ENCODE data around the gene TSACC. TPM values are rescaled to one million over a fixed set of nuclear protein-coding genes. Genes with fewer than 3 reads are reported as not detected.

Gene TSACC
- total and polyA plus RNA-seq, 4 donors, result 0.29 to 0.45 TPM; not detected in 2

- TF ChIP-seq, protein P1, sequence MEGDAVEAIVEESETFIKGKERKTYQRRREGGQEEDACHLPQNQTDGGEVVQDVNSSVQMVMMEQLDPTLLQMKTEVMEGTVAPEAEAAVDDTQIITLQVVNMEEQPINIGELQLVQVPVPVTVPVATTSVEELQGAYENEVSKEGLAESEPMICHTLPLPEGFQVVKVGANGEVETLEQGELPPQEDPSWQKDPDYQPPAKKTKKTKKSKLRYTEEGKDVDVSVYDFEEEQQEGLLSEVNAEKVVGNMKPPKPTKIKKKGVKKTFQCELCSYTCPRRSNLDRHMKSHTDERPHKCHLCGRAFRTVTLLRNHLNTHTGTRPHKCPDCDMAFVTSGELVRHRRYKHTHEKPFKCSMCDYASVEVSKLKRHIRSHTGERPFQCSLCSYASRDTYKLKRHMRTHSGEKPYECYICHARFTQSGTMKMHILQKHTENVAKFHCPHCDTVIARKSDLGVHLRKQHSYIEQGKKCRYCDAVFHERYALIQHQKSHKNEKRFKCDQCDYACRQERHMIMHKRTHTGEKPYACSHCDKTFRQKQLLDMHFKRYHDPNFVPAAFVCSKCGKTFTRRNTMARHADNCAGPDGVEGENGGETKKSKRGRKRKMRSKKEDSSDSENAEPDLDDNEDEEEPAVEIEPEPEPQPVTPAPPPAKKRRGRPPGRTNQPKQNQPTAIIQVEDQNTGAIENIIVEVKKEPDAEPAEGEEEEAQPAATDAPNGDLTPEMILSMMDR (IDR thresholded peaks at IDR 0.05; ENCODE audit: control extremely low read depth, extremely low read depth), result no peak
- Histone ChIP-seq H3K27me3 (ENCODE audit: control insufficient read depth in 3 of 3, insufficient read depth in 3 of 3, low read length in 2 of 3) (no peaks in the 10 kb centered on the region), H3K9me3 (ENCODE audit: control insufficient read depth in 4 of 4, insufficient read depth in 3 of 4, low read length in 3 of 4) (no peaks in the 10 kb centered on the region), H3K36me3 (ENCODE audit: control insufficient read depth in 4 of 4, insufficient read depth in 4 of 4, low read length in 4 of 4) (peaks cover 9 to 24% (median 19%) of the 10 kb centered on the region in 4 donors), H3K27ac (ENCODE audit: low read depth in 1 of 2, low read length in 1 of 2) (no peak overlapping the region), H3K4me1 (ENCODE audit: control insufficient read depth in 5 of 5, insufficient read depth in 5 of 5, low read length in 5 of 5) (peaks cover 2 to 15% (median 10%) of the 10 kb centered on the region in 5 donors), H3K4me3 (no peak overlapping the region), H3K9ac (ENCODE audit: insufficient read depth in 1 of 2, low read length in 2 of 2) (peak overlapping the region; percentile 11 to 40)
- DNase-seq (no peak), ATAC-seq (ENCODE audit: insufficient read depth, low FRiP score) (no peak)
- WGBS, 2 donors, result 86% methylated on average over 4 of the region's 4 CpGs
Observed at GRCh38 chr1:156336242-156336641, 2.1 kb upstream of the TSACC start.

DNA sequence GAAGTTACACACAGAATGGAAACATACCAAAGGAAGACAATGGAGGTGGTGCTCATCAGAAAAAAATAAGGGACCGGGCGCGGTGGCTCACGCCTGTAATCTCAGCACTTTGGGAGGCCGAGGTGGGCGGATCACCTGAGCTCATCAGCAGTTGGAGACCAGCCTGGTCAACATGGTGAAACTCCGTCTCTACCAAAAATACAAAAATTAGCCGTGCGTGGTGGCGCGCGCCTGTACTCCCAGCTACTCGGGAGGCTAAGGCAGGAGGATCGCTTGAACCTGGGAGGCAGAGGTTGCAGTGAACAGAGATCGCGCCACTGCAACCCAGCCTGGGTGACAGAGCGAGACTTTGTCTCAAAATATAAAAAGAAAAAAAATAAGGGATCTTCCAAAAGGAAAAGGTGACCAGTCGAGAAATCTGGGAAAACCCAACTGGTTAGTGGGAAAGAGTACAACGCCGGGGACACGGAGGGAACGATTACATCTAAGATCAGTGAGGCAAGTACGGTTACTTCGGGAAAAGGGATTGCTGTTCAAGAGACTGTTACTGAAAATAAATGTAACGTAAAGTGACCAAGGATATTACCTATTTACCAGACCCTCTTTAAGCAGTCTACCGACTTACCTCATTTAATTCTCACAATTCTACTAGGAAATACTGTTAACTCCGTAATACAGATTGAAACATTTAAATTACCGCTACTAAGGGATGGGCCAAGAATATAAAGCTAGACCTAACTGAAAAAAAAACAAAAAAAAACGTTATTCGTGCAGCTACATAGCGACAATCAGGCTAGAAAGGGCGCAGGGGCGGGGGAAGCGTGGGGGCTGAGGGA, 1.1 kb upstream of the TSACC start:
- TF ChIP-seq, protein P1 (IDR thresholded peaks at IDR 0.05; ENCODE audit: control extremely low read depth, extremely low read depth), result no peak
- peaks cover 2 to 15% (median 10%) of the 10 kb centered on the region in 5 donors for H3K4me1 ChIP-seq (ENCODE audit: control insufficient read depth in 5 of 5, insufficient read depth in 5 of 5, low read length in 5 of 5)
- 33 to 37% methylated on average over 34 of the region's 34 CpGs for WGBS, 2 donors
- peak overlapping the region; percentile 26 to 36 for H3K9ac ChIP-seq (ENCODE audit: insufficient read depth in 1 of 2, low read length in 2 of 2)
- DNase-seq (peak in 1 of 3 donors; percentile 5), ATAC-seq (ENCODE audit: insufficient read depth, low FRiP score) (no peak)
- peak overlapping the region; percentile 75 for H3K4me3 ChIP-seq
- H3K27ac ChIP-seq (ENCODE audit: low read depth in 1 of 2, low read length in 1 of 2), result peak overlapping the region; percentile 38 to 80
- no peaks in the 10 kb centered on the region for H3K27me3 ChIP-seq (ENCODE audit: control insufficient read depth in 3 of 3, insufficient read depth in 3 of 3, low read length in 2 of 3)
- peaks cover 6 to 20% (median 15%) of the 10 kb centered on the region in 4 donors for H3K36me3 ChIP-seq (ENCODE audit: control insufficient read depth in 4 of 4, insufficient read depth in 4 of 4, low read length in 4 of 4)
- H3K9me3 ChIP-seq (ENCODE audit: control insufficient read depth in 4 of 4, insufficient read depth in 3 of 4, low read length in 3 of 4), result no peaks in the 10 kb centered on the region

DNA sequence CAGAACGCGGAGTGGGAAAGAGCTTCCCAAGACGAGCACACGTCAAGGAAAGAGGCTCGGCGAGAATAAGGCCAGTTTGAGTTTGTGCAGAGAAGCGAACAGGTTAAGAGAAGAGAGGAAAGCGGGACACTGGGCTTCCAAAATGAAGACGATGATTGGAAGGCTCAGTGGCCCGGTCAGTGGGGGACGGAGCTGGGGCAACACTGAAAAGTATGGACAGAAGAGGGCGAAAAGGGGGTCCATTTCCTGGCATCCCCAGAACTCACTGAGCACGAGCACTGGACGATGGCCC, 492 bp upstream of the TSACC start:
- WGBS, 2 donors, result 0 to 1% methylated on average over 14 of the region's 14 CpGs
- TF ChIP-seq, protein P1 (IDR thresholded peaks at IDR 0.05; ENCODE audit: control extremely low read depth, extremely low read depth), result no peak
- peak overlapping the region; percentile 26 to 36 for H3K9ac ChIP-seq (ENCODE audit: insufficient read depth in 1 of 2, low read length in 2 of 2)
- H3K4me3 ChIP-seq, result peak overlapping the region; percentile 75
- H3K9me3 ChIP-seq (ENCODE audit: control insufficient read depth in 4 of 4, insufficient read depth in 3 of 4, low read length in 3 of 4), result no peaks in the 10 kb centered on the region
- peaks cover under 1 to 15% (median 12%) of the 10 kb centered on the region in 4 donors for H3K36me3 ChIP-seq (ENCODE audit: control insufficient read depth in 4 of 4, insufficient read depth in 4 of 4, low read length in 4 of 4)
- DNase-seq, result no peak
- H3K27ac ChIP-seq (ENCODE audit: low read depth in 1 of 2, low read length in 1 of 2), result peak overlapping the region; percentile 38 to 80
- H3K27me3 ChIP-seq (ENCODE audit: control insufficient read depth in 3 of 3, insufficient read depth in 3 of 3, low read length in 2 of 3), result no peaks in the 10 kb centered on the region
- peak; percentile 16 for ATAC-seq (ENCODE audit: insufficient read depth, low FRiP score)
- peaks cover 2 to 15% (median 10%) of the 10 kb centered on the region in 5 donors for H3K4me1 ChIP-seq (ENCODE audit: control insufficient read depth in 5 of 5, insufficient read depth in 5 of 5, low read length in 5 of 5)

Measured in lung (tissue), 12 donors.